Smooth muscle cell (in vitro differentiated cells): ENCODE results near the gene OLFML3. TPM values are rescaled to one million over a fixed set of nuclear protein-coding genes. Genes with fewer than 3 reads are reported as not detected.

ENCODE experiments used
- DNase-seq: peaks from one replicate; lab custom pipeline; 2025; ENCODE audit not compliant: unreplicated experiment; lab: John Stamatoyannopoulos, UW
- H2AFZ ChIP-seq: fragments of 200-600 bp; sonication (generic); 2 replicates; pipeline ENCODE4 v1.6.0; 2016; ENCODE audit warnings: antibody characterized with exemption, low read depth, mild to moderate bottlenecking
- H3F3A ChIP-seq: fragments of 200-600 bp; sonication (generic); 2 replicates; pipeline ENCODE4 v1.6.0; 2017; ENCODE audit warnings: antibody characterized with exemption, low read depth
- H3K27ac ChIP-seq: fragments of 200-600 bp; sonication (generic); 2 replicates; pipeline ENCODE4 v1.5.1; 2016; ENCODE audit warnings: low read depth, mild to moderate bottlenecking
- H3K27me3 ChIP-seq: fragments of 200-600 bp; sonication (generic); 2 replicates; pipeline ENCODE4 v1.6.1; 2016; ENCODE audit warnings: low read depth, mild to moderate bottlenecking
- H3K36me3 ChIP-seq: fragments of 200-600 bp; sonication (generic); 2 replicates; pipeline ENCODE4 v1.5.1; 2016; ENCODE audit warnings: low read depth
- H3K4me1 ChIP-seq: fragments of 200-600 bp; sonication (generic); 2 replicates; pipeline ENCODE4 v1.5.1; 2016; ENCODE audit warnings: low read depth
- H3K4me2 ChIP-seq: fragments of 200-600 bp; sonication (generic); 2 replicates; pipeline ENCODE4 v1.6.0; 2016; ENCODE audit warnings: mild to moderate bottlenecking
- H3K4me3 ChIP-seq: fragments of 200-600 bp; sonication (generic); 2 replicates; pipeline ENCODE4 v1.5.1; 2016; ENCODE audit warnings: mild to moderate bottlenecking
- H3K79me2 ChIP-seq: fragments of 200-600 bp; sonication (generic); 2 replicates; pipeline ENCODE4 v1.6.0; 2016; ENCODE audit warnings: low read depth, mild to moderate bottlenecking
- H3K9ac ChIP-seq: fragments of 200-600 bp; sonication (generic); 2 replicates; pipeline ENCODE4 v1.6.0; 2016; ENCODE audit warnings: low read depth
- H3K9me3 ChIP-seq: fragments of 200-600 bp; sonication (generic); replicated peaks from 2 replicates; pipeline ENCODE4 v1.5.1; 2016; ENCODE audit warnings: low read depth
- H4K20me1 ChIP-seq: fragments of 200-600 bp; sonication (generic); 2 replicates; pipeline ENCODE4 v1.6.0; 2016; ENCODE audit warnings: low read depth
- CTCF ChIP-seq: fragments of 200-600 bp; sonication (generic); IDR thresholded peaks from 2 replicates; pipeline ENCODE4 v1.5.1; 2017; ENCODE audit warnings: borderline replicate concordance, mild to moderate bottlenecking, antibody characterized with exemption; ENCODE audit not compliant: insufficient read depth, poor library complexity, severe bottlenecking
- WGBS: methylation state at CpG from one replicate; pipeline ENCODE4 v1.1.7; 2016; ENCODE audit warnings: low lambda C conversion rate; 5-methylcytosine and 5-hydroxymethylcytosine counted together
- polyA plus RNA-seq: library from polyadenylated mRNA; unstranded; fragments of >200 nt; fragmentation: Nextera tagmentation; extraction: Ambion mirVana; gene quantifications from 2 replicates; pipeline ENCODE4 v1.2.1, GENCODE V29; 2016
- total RNA-seq: library from RNA; depleted of rRNA; stranded (reverse); fragments of >200 nt; gene quantifications from 2 replicates; pipeline ENCODE4 v1.2.3, GENCODE V29; 2014

OLFML3 gene
- total and polyA plus RNA-seq, 2 experiments from 2014 or later: 220 to 308 TPM

GRCh38 chr1:113983391-113983790 lies 4.1 kb downstream of the OLFML3 start:
- H3K79me2 ChIP-seq: peaks cover 15% of the 10 kb centered on the region
- peak overlapping the region; percentile 36 for H3K4me3 ChIP-seq
- no peaks in the 10 kb centered on the region for H4K20me1 ChIP-seq
- WGBS: 68% methylated on average over 8 of the region's 8 CpGs
- H3K4me1 ChIP-seq: peaks cover 46% of the 10 kb centered on the region
- no peaks in the 10 kb centered on the region for H3K9me3 ChIP-seq
- no peaks in the 10 kb centered on the region for H3K27me3 ChIP-seq
- TF ChIP-seq CTCF: no peak
- no peaks in the 10 kb centered on the region for H3K36me3 ChIP-seq
- no peak for DNase-seq
- H3K4me2 ChIP-seq: peak overlapping the region; percentile 88
- H3K9ac ChIP-seq: peak overlapping the region; percentile 42
- H3F3A ChIP-seq: peaks cover 24% of the 10 kb centered on the region
- H3K27ac ChIP-seq: peak overlapping the region; percentile 93
- no peak overlapping the region for H2AFZ ChIP-seq

GRCh38 chr1:113983826-113984225 lies 4.6 kb downstream of the OLFML3 start:
- peak overlapping the region; percentile 93 for H3K27ac ChIP-seq
- TF ChIP-seq CTCF: no peak
- H3K27me3 ChIP-seq: no peaks in the 10 kb centered on the region
- DNase-seq: no peak
- H4K20me1 ChIP-seq: no peaks in the 10 kb centered on the region
- peaks cover 24% of the 10 kb centered on the region for H3F3A ChIP-seq
- no peak overlapping the region for H2AFZ ChIP-seq
- no peak overlapping the region for H3K9ac ChIP-seq
- 89% methylated on average over 7 of the region's 7 CpGs for WGBS
- no peaks in the 10 kb centered on the region for H3K9me3 ChIP-seq
- H3K4me2 ChIP-seq: peak overlapping the region; percentile 88
- peaks cover 43% of the 10 kb centered on the region for H3K4me1 ChIP-seq
- H3K36me3 ChIP-seq: no peaks in the 10 kb centered on the region
- H3K79me2 ChIP-seq: peaks cover 15% of the 10 kb centered on the region
- no peak overlapping the region for H3K4me3 ChIP-seq

- Histone ChIP-seq H3K9ac (no peak overlapping the region), H4K20me1 (no peaks in the 10 kb centered on the region), H3K79me2 (peaks cover 15% of the 10 kb centered on the region), H3K27ac (no peak overlapping the region), H3K4me1 (peaks cover 40% of the 10 kb centered on the region), H2AFZ (no peak overlapping the region), H3K4me3 (no peak overlapping the region), H3K27me3 (no peaks in the 10 kb centered on the region), H3K36me3 (no peaks in the 10 kb centered on the region), H3F3A (peaks cover 22% of the 10 kb centered on the region), H3K4me2 (no peak overlapping the region), H3K9me3 (no peaks in the 10 kb centered on the region)
- DNase-seq: no peak
- WGBS: 87% methylated on average over 4 of the region's 4 CpGs
- TF ChIP-seq CTCF: no peak
Observed at GRCh38 chr1:113984710-113985109, 5.4 kb downstream of the OLFML3 start.

GRCh38 chr1:113986802-113987201 lies 7.5 kb downstream of the OLFML3 start:
- H3K9me3 ChIP-seq: no peaks in the 10 kb centered on the region
- DNase-seq: no peak
- H3K4me2 ChIP-seq: no peak overlapping the region
- H3F3A ChIP-seq: peaks cover 12% of the 10 kb centered on the region
- TF ChIP-seq CTCF: no peak
- no peaks in the 10 kb centered on the region for H4K20me1 ChIP-seq
- H3K36me3 ChIP-seq: no peaks in the 10 kb centered on the region
- no peaks in the 10 kb centered on the region for H3K27me3 ChIP-seq
- H3K9ac ChIP-seq: no peak overlapping the region
- no peaks in the 10 kb centered on the region for H3K79me2 ChIP-seq
- H3K4me1 ChIP-seq: peaks cover 21% of the 10 kb centered on the region
- no peak overlapping the region for H2AFZ ChIP-seq
- H3K4me3 ChIP-seq: no peak overlapping the region
- peak overlapping the region; percentile 38 for H3K27ac ChIP-seq
- WGBS: 66% methylated on average over 6 of the region's 6 CpGs
